ENCODE results near the gene RNF208. TPM values are rescaled to one million over a fixed set of nuclear protein-coding genes. Genes with fewer than 3 reads are reported as not detected.

The RNF208 gene
- total and polyA plus RNA-seq, 9 of the 15 experiments (the other 6 are each of a cell fraction or from before 2014, with no cell fraction given) = 0.15 to 6.9 (median 0.50) TPM; not detected in 2

DNA sequence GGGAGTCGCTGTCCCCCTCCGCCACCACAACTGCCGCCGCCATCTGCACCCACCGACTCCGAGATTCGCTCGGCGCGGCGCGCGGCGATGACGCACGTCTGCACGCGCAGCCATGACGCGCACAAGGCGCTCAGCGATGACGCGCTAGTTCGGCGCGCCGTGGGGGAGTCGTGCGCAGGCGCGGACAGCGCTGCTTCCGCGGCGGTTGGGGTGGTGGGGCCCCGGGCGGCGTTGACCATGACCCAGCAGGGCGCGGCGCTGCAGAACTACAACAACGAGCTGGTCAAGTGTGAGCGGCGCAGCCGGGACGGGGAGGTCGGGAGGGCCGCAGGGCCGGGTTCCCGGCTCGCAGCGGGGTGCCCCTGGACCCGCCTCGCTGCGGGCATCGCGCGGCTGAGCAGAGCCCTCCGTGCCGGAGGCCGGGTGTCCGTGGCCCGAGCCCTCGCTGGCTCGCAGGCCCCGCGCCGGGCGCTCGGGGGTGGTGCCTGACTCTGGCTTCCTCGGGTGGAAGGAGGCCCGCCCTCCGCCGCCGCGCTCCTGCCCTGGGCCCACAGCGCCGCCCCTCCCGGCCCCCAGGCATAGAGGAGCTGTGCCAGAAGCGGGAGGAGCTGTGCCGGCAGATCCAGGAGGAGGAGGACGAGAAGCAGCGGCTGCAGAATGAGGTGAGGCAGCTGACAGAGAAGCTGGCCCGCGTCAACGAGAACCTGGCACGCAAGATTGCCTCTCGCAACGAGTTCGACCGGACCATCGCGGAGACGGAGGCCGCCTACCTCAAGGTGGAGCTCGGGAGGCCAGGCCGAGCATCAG, 33.3 kb downstream of the RNF208 start, which contains the start of the genes ANAPC2 and SSNA1 (continued):
- TF ChIP-seq, protein P1, sequence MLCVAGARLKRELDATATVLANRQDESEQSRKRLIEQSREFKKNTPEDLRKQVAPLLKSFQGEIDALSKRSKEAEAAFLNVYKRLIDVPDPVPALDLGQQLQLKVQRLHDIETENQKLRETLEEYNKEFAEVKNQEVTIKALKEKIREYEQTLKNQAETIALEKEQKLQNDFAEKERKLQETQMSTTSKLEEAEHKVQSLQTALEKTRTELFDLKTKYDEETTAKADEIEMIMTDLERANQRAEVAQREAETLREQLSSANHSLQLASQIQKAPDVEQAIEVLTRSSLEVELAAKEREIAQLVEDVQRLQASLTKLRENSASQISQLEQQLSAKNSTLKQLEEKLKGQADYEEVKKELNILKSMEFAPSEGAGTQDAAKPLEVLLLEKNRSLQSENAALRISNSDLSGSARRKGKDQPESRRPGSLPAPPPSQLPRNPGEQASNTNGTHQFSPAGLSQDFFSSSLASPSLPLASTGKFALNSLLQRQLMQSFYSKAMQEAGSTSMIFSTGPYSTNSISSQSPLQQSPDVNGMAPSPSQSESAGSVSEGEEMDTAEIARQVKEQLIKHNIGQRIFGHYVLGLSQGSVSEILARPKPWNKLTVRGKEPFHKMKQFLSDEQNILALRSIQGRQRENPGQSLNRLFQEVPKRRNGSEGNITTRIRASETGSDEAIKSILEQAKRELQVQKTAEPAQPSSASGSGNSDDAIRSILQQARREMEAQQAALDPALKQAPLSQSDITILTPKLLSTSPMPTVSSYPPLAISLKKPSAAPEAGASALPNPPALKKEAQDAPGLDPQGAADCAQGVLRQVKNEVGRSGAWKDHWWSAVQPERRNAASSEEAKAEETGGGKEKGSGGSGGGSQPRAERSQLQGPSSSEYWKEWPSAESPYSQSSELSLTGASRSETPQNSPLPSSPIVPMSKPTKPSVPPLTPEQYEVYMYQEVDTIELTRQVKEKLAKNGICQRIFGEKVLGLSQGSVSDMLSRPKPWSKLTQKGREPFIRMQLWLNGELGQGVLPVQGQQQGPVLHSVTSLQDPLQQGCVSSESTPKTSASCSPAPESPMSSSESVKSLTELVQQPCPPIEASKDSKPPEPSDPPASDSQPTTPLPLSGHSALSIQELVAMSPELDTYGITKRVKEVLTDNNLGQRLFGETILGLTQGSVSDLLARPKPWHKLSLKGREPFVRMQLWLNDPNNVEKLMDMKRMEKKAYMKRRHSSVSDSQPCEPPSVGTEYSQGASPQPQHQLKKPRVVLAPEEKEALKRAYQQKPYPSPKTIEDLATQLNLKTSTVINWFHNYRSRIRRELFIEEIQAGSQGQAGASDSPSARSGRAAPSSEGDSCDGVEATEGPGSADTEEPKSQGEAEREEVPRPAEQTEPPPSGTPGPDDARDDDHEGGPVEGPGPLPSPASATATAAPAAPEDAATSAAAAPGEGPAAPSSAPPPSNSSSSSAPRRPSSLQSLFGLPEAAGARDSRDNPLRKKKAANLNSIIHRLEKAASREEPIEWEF (CRISPR knock-in tag; IDR thresholded peaks at IDR 0.05) = no peak
- TF ChIP-seq, protein P2, sequence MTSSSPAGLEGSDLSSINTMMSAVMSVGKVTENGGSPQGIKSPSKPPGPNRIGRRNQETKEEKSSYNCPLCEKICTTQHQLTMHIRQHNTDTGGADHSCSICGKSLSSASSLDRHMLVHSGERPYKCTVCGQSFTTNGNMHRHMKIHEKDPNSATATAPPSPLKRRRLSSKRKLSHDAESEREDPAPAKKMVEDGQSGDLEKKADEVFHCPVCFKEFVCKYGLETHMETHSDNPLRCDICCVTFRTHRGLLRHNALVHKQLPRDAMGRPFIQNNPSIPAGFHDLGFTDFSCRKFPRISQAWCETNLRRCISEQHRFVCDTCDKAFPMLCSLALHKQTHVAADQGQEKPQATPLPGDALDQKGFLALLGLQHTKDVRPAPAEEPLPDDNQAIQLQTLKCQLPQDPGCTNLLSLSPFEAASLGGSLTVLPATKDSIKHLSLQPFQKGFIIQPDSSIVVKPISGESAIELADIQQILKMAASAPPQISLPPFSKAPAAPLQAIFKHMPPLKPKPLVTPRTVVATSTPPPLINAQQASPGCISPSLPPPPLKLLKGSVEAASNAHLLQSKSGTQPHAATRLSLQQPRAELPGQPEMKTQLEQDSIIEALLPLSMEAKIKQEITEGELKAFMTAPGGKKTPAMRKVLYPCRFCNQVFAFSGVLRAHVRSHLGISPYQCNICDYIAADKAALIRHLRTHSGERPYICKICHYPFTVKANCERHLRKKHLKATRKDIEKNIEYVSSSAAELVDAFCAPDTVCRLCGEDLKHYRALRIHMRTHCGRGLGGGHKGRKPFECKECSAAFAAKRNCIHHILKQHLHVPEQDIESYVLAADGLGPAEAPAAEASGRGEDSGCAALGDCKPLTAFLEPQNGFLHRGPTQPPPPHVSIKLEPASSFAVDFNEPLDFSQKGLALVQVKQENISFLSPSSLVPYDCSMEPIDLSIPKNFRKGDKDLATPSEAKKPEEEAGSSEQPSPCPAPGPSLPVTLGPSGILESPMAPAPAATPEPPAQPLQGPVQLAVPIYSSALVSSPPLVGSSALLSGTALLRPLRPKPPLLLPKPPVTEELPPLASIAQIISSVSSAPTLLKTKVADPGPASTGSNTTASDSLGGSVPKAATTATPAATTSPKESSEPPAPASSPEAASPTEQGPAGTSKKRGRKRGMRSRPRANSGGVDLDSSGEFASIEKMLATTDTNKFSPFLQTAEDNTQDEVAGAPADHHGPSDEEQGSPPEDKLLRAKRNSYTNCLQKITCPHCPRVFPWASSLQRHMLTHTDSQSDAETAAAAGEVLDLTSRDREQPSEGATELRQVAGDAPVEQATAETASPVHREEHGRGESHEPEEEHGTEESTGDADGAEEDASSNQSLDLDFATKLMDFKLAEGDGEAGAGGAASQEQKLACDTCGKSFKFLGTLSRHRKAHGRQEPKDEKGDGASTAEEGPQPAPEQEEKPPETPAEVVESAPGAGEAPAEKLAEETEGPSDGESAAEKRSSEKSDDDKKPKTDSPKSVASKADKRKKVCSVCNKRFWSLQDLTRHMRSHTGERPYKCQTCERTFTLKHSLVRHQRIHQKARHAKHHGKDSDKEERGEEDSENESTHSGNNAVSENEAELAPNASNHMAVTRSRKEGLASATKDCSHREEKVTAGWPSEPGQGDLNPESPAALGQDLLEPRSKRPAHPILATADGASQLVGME (CRISPR knock-in tag; IDR thresholded peaks at IDR 0.05) = no peak; the same call in 1 of the 2 replicates
- TF ChIP-seq, protein P3, sequence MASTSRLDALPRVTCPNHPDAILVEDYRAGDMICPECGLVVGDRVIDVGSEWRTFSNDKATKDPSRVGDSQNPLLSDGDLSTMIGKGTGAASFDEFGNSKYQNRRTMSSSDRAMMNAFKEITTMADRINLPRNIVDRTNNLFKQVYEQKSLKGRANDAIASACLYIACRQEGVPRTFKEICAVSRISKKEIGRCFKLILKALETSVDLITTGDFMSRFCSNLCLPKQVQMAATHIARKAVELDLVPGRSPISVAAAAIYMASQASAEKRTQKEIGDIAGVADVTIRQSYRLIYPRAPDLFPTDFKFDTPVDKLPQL (IDR thresholded peaks at IDR 0.05; ENCODE audit: extremely low read depth, insufficient read length) = no peak
- TF ChIP-seq ZZZ3 (IDR thresholded peaks at IDR 0.05) = no peak
- TF ChIP-seq CEBPB (tag; IDR thresholded peaks at IDR 0.05) = no peak
- TF ChIP-seq FOSL1 (tag; conservative IDR thresholded peaks at IDR 0.05) = peak; percentile 77
- no peak for TF ChIP-seq ZFPM2 (CRISPR knock-in tag; IDR thresholded peaks at IDR 0.05)
- no peak for TF ChIP-seq ZNF175 (CRISPR knock-in tag; IDR thresholded peaks at IDR 0.05; ENCODE audit: low read depth)
- TF ChIP-seq MED1 (CRISPR knock-in tag; IDR thresholded peaks at IDR 0.05; ENCODE audit: borderline replicate concordance) = no peak
- no peak for TF ChIP-seq ZNF561 (CRISPR knock-in tag; conservative IDR thresholded peaks at IDR 0.05)
- no peak for TF ChIP-seq MEF2A (IDR thresholded peaks at IDR 0.05; ENCODE audit: control insufficient read depth, low read depth, low read length)
- TF ChIP-seq MIER1 (IDR thresholded peaks at IDR 0.05; ENCODE audit: low read depth) = no peak
- TF ChIP-seq ZNF444 (CRISPR knock-in tag; IDR thresholded peaks at IDR 0.05) = no peak

Measured in K562 (cell line).